CD8-positive, alpha-beta memory T cell (primary cell): ENCODE data around the gene H6PD. TPM values are rescaled to one million over a fixed set of nuclear protein-coding genes. Genes with fewer than 3 reads are reported as not detected.
A peak's percentile ranks its signal among the peaks of the same experiment; 100 is the strongest.

ENCODE experiments used
- CTCF ChIA-PET: fragments of 350-600 bp; sonication (Branson Sonifier 250); formaldehyde crosslinking; loops from one replicate; lab custom pipeline; 2021; ENCODE audit warnings: antibody characterized with exemption; lab: Charles Lee
- POLR2A ChIA-PET: fragments of 350-600 bp; sonication (Branson Sonifier 250); formaldehyde crosslinking; loops from one replicate; lab custom pipeline; 2021; ENCODE audit warnings: antibody characterized with exemption; lab: Charles Lee
- DNase-seq, 5 donors: peaks; one replicate each; pipeline versions ENCODE4 v3.0.0 to v3.0.0-alpha.2; 2020 to 2022; ENCODE audit warnings: mixed read lengths in 1 of 5
- H3K27ac ChIP-seq: one replicate; pipeline ENCODE4 v1.7.0; 2013; ENCODE audit warnings: low read depth, mild to moderate bottlenecking, low read length, moderate library complexity
- H3K27me3 ChIP-seq: 2 replicates; pipeline ENCODE4 v1.7.0; 2013; ENCODE audit warnings: low read length, mild to moderate bottlenecking; ENCODE audit not compliant: insufficient read depth, poor library complexity, severe bottlenecking
- H3K36me3 ChIP-seq: 2 replicates; pipeline ENCODE4 v1.7.0; 2013; ENCODE audit warnings: mild to moderate bottlenecking, low read length, moderate library complexity; ENCODE audit not compliant: insufficient read depth
- H3K4me1 ChIP-seq: 2 replicates; pipeline ENCODE4 v1.7.0; 2013; ENCODE audit warnings: mild to moderate bottlenecking, low read length, moderate library complexity; ENCODE audit not compliant: insufficient read depth
- H3K4me3 ChIP-seq: 2 replicates; pipeline ENCODE4 v1.7.0; 2013; ENCODE audit warnings: mild to moderate bottlenecking, low read length
- H3K9me3 ChIP-seq: 2 replicates; pipeline ENCODE4 v1.7.0; 2013; ENCODE audit warnings: mild to moderate bottlenecking, low read length
- H3K27ac Mint-ChIP-seq, 8 donors: one replicate each; pipeline ENCODE4 v1.8.0; 2020 to 2021; ENCODE audit warnings: mixed read lengths in 8 of 8, mild to moderate bottlenecking in 6 of 8, inconsistent platforms in 3 of 8, moderate library complexity in 3 of 8
- H3K27me3 Mint-ChIP-seq, 2 donors: one replicate each; pipeline ENCODE4 v1.8.0; 2020 to 2021; ENCODE audit warnings: mixed read lengths in 2 of 2, mild to moderate bottlenecking in 1 of 2, moderate library complexity in 1 of 2
- H3K36me3 Mint-ChIP-seq, 3 donors: one replicate each; pipeline ENCODE4 v1.8.0; 2020 to 2021; ENCODE audit warnings: mixed read lengths in 3 of 3, inconsistent platforms in 1 of 3, mild to moderate bottlenecking in 1 of 3
- H3K4me1 Mint-ChIP-seq, 3 donors: one replicate each; pipeline ENCODE4 v1.8.0; 2020 to 2021; ENCODE audit warnings: mixed read lengths in 3 of 3, inconsistent platforms in 1 of 3, mild to moderate bottlenecking in 1 of 3
- H3K4me3 Mint-ChIP-seq, 7 donors: one replicate each; pipeline ENCODE4 v1.8.0; 2020 to 2021; ENCODE audit warnings: mixed read lengths in 7 of 7, mild to moderate bottlenecking in 6 of 7, moderate library complexity in 4 of 7, inconsistent platforms in 2 of 7
- H3K9me3 Mint-ChIP-seq, 5 donors: one replicate each; pipeline ENCODE4 v1.8.0; 2020 to 2022; ENCODE audit warnings: mixed read lengths in 5 of 5, mild to moderate bottlenecking in 3 of 5, moderate library complexity in 2 of 5, inconsistent platforms in 1 of 5
- polyA plus RNA-seq: library from polyadenylated mRNA; unstranded; fragments of 300-500 nt; fragmentation: Illumina TruSeq; gene quantifications from one replicate; pipeline ENCODE4 v1.2.3, GENCODE V29; 2021
- total RNA-seq, 2 experiments: library from RNA; stranded (reverse); gene quantifications; one replicate each; pipeline ENCODE4 v1.2.3, GENCODE V29; 2021

Gene H6PD
- total and polyA plus RNA-seq, 3 experiments from 2014 or later: 7.8 to 11.6 (median 7.9) TPM

DNA sequence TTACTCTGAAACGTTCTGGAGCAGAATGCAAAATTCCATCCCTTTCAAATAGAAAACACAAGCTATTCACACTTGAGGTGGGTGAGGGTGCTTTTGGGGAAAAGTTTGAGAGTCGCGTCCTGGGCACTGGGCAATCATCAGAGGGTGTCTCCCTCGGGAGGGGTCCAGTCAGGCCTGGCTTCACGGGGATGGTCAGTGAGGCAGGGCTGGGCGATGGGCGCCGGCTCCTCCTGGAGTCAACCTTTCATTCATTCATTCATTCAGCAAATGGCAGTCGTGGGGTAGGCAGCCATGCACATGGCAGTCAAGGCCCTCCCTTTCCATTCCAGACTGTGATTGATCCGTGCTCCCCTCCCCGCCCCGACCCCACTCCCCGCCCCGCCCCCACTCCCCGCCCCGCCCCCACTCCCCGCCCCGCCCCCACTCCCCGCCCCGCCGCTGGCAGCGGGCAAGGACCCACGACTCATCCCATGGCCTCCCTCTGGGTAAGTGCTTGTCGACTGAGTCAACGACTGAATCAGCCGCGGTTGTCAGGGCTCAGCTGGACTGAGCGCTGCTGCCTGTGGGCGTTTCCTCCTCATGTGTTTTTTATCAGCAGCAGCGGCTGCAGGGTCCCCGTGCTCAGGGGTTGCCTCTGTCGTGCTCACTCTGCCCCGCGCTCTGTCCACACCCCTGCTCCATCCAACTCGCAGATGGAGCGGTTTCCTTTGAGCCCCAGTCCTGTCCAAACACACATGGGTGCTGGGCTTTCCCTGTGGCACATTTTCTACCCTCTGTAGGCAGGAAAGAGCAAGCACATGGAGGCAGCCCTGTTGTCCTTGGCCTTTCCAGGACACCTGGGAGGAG is 45.7 kb downstream of the H6PD start:
- H3K4me1 Mint-ChIP-seq: peaks cover 61 to 68% (median 65%) of the 10 kb centered on the region in 3 donors

DNA sequence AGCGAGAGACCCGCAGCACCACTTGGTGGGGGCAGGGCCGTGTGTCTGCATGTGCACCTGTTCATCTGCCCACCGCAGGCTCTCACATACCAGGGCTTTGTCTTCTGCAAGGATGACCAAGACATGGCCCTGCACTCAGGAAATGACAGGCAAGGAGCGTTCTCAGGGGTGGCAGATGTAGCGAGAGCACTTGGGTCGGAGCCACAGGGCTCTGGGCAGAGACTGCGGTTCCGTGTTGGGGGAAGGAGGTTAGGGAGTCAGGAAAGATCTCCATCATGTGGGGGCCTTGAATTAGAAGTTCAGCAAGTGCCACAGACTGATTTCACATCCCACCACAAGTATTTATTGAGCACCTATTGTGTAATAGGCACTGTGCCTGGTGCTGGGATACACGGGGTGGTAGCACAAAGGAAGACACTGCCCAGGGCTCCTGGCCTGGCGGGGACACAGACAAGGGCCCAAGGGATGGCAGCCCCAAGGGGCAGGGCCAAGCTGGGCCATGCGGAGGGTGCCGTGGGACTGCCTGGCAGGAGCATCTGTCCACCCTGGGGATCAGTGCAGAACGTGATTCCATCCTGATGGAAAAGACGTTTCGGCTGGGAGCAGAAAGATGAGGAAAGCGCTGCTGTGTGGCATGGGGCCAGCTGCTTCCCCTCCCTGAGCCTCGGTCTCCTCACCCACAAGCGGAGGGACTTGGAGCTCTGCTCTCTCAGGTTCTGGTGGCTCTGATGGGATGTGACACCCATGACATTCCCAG is 46.7 kb downstream of the H6PD start:
- H3K9me3 Mint-ChIP-seq: peaks cover 0 to 13% (median 8%) of the 10 kb centered on the region in 5 donors
- Histone ChIP-seq H3K9me3 (no peaks in the 10 kb centered on the region), H3K4me3 (no peak overlapping the region), H3K27me3 (no peaks in the 10 kb centered on the region), H3K27ac (no peak overlapping the region), H3K36me3 (no peaks in the 10 kb centered on the region), H3K4me1 (peaks cover 29% of the 10 kb centered on the region)
- peaks cover 54 to 67% (median 60%) of the 10 kb centered on the region in 3 donors for H3K4me1 Mint-ChIP-seq
- CTCF ChIA-PET: interaction anchor here (3.8 kb wide), 1 partner anchor 14 kb away, joined by 15 read pairs; no protein-coding TSS in a partner anchor
- H3K4me3 Mint-ChIP-seq: peak overlapping the region in 3 of 7 donors; percentile 18 to 56 (median 41)
- POLR2A ChIA-PET: no interaction called here
- peaks cover 3 to 4% of the 10 kb centered on the region in 2 donors for H3K27me3 Mint-ChIP-seq
- H3K36me3 Mint-ChIP-seq: peaks cover 0 to 7% (median 0%) of the 10 kb centered on the region in 3 donors
- DNase-seq: no peak
- H3K27ac Mint-ChIP-seq: peak overlapping the region in 1 of 8 donors; percentile 26

More for the DNA sequence above, 45.7 kb downstream of the H6PD start:
- Histone ChIP-seq H3K36me3 (no peaks in the 10 kb centered on the region), H3K9me3 (no peaks in the 10 kb centered on the region), H3K27ac (no peak overlapping the region), H3K4me1 (peaks cover 35% of the 10 kb centered on the region), H3K27me3 (no peaks in the 10 kb centered on the region), H3K4me3 (no peak overlapping the region)
- peaks cover 3 to 4% of the 10 kb centered on the region in 2 donors for H3K27me3 Mint-ChIP-seq
- POLR2A ChIA-PET: no interaction called here
- DNase-seq: no peak
- H3K36me3 Mint-ChIP-seq: peaks cover 0 to 5% (median 0%) of the 10 kb centered on the region in 3 donors
- H3K9me3 Mint-ChIP-seq: peaks cover 0 to 7% (median 6%) of the 10 kb centered on the region in 5 donors
- H3K4me3 Mint-ChIP-seq: peak overlapping the region in 6 of 7 donors; percentile 34 to 74 (median 56)
- CTCF ChIA-PET: no interaction called here
- peak overlapping the region in 3 of 8 donors; percentile 32 to 77 (median 57) for H3K27ac Mint-ChIP-seq

DNA sequence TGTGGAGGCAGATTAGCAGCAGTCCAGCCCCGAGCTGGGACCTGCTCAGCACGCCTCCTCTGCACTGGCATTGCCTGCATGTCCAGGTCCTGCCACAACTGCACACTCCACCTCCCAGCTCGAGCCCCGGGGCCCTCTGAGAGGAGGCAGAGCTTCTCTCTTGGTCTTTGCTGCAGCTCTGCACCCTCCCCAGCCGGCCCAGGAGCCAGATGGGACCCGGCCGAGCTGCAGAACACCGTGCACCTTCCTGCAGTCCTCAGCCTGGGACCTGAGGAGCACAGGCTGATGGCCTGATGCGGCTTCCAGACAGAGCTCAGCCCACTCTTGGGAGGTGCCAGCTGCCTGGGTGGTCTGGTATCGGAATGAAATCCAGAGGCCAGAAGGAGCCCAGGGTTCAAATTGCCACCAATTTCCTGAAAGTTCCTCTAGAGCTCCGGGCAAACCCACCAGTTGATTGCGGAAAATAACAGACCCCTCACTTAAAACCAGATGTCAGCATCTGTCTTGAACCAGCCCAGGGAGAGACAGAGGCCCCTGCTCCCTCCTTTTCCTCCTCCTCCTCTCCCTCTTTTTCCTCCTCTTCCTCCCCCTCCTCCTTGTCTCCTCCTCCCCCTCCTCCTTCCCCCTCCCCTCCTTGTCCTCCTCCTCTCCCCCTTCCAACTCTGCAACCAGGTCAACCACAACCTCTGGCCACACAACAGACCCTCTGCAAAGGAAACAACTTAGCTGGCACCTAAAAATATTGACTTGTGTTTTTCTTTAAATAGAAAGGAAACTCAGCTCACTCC is 47.5 kb downstream of the H6PD start:
- Histone ChIP-seq H3K9me3 (no peaks in the 10 kb centered on the region), H3K4me1 (peaks cover 29% of the 10 kb centered on the region), H3K4me3 (no peak overlapping the region), H3K27me3 (no peaks in the 10 kb centered on the region), H3K27ac (no peak overlapping the region), H3K36me3 (no peaks in the 10 kb centered on the region)
- no peak for DNase-seq
- Mint-ChIP-seq H3K27me3 (peaks cover 3 to 4% of the 10 kb centered on the region in 2 donors), H3K9me3 (peaks cover 0 to 17% (median 14%) of the 10 kb centered on the region in 5 donors), H3K27ac (no peak overlapping the region), H3K4me1 (peaks cover 57 to 73% (median 65%) of the 10 kb centered on the region in 3 donors), H3K4me3 (peak overlapping the region in 1 of 7 donors; percentile 38), H3K36me3 (peaks cover 0 to 10% (median 0%) of the 10 kb centered on the region in 3 donors)
- CTCF ChIA-PET: interaction anchor here (3.8 kb wide), 1 partner anchor 15 kb away, joined by 15 read pairs; no protein-coding TSS in a partner anchor
- POLR2A ChIA-PET: no interaction called here

DNA sequence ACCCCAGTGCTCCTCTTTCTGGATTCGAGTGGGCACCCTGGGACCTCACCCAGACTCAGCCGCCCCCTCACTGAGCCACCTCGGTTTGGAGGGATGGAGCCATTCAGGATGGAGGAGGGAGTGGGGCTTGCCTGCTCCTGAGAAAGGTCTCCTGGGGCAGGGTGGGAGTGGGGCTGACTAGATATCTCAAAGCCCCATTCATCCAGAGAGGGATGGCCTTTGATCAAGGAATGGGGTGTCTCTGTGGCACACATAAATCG is 48.1 kb downstream of the H6PD start:
- ChIA-PET CTCF (interaction anchor here (1.5 to 3.8 kb wide), 2 partner anchors 15 to 208 kb away, joined by 7 to 15 read pairs; no protein-coding TSS in a partner anchor), POLR2A (no interaction called here)
- H3K27ac Mint-ChIP-seq: peak overlapping the region in 4 of 8 donors; percentile 27 to 45 (median 38)
- no peak overlapping the region for H3K27ac ChIP-seq
- no peaks in the 10 kb centered on the region for H3K9me3 ChIP-seq
- peak overlapping the region in 4 of 7 donors; percentile 38 to 65 (median 49) for H3K4me3 Mint-ChIP-seq
- DNase-seq: no peak
- H3K36me3 Mint-ChIP-seq: peaks cover 0 to 10% (median 0%) of the 10 kb centered on the region in 3 donors
- H3K36me3 ChIP-seq: no peaks in the 10 kb centered on the region
- peaks cover 57 to 73% (median 65%) of the 10 kb centered on the region in 3 donors for H3K4me1 Mint-ChIP-seq
- H3K4me3 ChIP-seq: no peak overlapping the region
- H3K9me3 Mint-ChIP-seq: peaks cover 0 to 21% (median 18%) of the 10 kb centered on the region in 5 donors
- no peaks in the 10 kb centered on the region for H3K27me3 ChIP-seq
- peaks cover 29% of the 10 kb centered on the region for H3K4me1 ChIP-seq
- peaks cover 4% of the 10 kb centered on the region in 2 donors for H3K27me3 Mint-ChIP-seq

DNA sequence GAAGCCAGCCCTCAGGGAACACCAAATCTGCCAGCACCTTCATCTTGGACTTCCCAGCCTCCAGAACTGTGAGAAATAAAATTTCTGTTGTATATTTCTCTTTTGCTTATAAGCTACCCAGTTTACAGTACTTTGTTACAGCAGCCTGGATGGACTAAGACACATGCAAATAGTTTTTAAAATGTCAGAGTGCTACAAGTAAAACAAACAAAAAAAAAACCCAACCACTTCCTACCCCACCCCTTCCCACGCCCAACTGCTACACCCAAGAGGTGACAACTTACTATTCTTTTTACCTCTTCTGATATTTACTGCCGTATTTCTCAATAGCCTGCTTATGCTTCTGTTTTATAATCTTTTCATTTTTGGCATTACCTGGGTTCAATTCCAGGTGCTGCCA is 49.5 kb downstream of the H6PD start:
- Mint-ChIP-seq H3K36me3 (peaks cover 0 to 10% (median 0%) of the 10 kb centered on the region in 3 donors), H3K27ac (peak overlapping the region in 6 of 8 donors; percentile 3 to 78 (median 38)), H3K9me3 (peaks cover 4 to 31% (median 29%) of the 10 kb centered on the region in 5 donors), H3K27me3 (peaks cover 4 to 6% of the 10 kb centered on the region in 2 donors), H3K4me1 (peaks cover 53 to 70% (median 62%) of the 10 kb centered on the region in 3 donors), H3K4me3 (peak overlapping the region; percentile 18 to 74 (median 54))
- DNase-seq: peak in 1 of 5 donors; percentile 34
- H3K27me3 ChIP-seq: no peaks in the 10 kb centered on the region
- POLR2A ChIA-PET: no interaction called here
- CTCF ChIA-PET: interaction anchor here (1.5 to 3.8 kb wide), 2 partner anchors 17 to 207 kb away, joined by 7 to 15 read pairs; no protein-coding TSS in a partner anchor
- H3K27ac ChIP-seq: no peak overlapping the region
- H3K4me1 ChIP-seq: peaks cover 27% of the 10 kb centered on the region
- H3K4me3 ChIP-seq: no peak overlapping the region
- no peaks in the 10 kb centered on the region for H3K36me3 ChIP-seq
- H3K9me3 ChIP-seq: peaks cover 6% of the 10 kb centered on the region

DNA sequence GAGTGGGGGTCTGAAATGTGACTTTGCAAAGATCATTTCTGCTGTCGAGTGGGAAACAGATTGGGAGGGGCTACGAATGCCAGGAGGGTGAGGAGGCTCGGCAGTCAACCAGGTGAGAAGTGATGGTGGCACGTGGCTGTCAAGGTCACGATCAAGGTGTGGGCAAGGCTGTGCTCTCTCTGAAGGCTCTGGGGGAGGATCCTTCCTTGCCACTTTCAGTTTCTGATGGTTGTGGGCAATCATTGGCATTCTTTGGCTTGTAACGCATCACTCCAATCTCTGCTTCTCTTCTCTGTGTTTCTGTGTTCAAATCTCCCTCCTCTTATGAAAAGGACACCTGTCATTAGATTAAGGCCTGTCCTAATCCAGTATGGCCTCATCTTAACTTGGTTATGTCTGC is 52.0 kb downstream of the H6PD start:
- Mint-ChIP-seq H3K36me3 (peaks cover 0 to 10% (median 0%) of the 10 kb centered on the region in 3 donors), H3K4me1 (peaks cover 36 to 54% (median 46%) of the 10 kb centered on the region in 3 donors), H3K27ac (peak overlapping the region in 1 of 8 donors; percentile 22), H3K4me3 (peak overlapping the region in 2 of 7 donors; percentile 13 to 71), H3K9me3 (peaks cover 6 to 32% (median 29%) of the 10 kb centered on the region in 5 donors), H3K27me3 (peaks cover 0 to 3% of the 10 kb centered on the region in 2 donors)
- CTCF ChIA-PET: interaction anchor here (0.7 kb wide), 1 partner anchor 204 kb away, joined by 3 read pairs; no protein-coding TSS in a partner anchor
- no peak for DNase-seq
- no peaks in the 10 kb centered on the region for H3K36me3 ChIP-seq
- peaks cover 6% of the 10 kb centered on the region for H3K9me3 ChIP-seq
- POLR2A ChIA-PET: no interaction called here
- H3K27me3 ChIP-seq: no peaks in the 10 kb centered on the region
- H3K4me1 ChIP-seq: peaks cover 31% of the 10 kb centered on the region
- no peak overlapping the region for H3K27ac ChIP-seq
- no peak overlapping the region for H3K4me3 ChIP-seq

DNA sequence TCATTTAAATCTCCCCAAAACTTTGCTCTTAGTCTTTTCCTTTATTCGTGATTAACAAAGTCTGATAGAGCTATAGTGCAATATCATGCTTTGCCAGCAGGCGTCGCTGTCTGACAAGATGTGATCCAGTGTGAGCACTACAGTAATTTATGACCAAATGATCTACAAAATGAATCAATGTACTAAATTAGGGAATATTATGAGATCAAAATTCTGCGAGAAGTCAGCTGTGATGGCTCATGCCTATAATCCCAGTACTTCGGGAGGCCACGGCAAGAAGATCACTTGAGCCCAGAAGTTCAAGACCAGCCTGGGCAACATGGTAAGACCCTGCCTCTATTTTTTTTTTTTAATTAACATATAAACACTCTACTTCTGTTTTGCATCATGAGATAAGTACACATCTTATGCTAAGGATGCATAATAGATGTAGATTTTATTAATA is 54.5 kb downstream of the H6PD start:
- Mint-ChIP-seq H3K4me3 (peak overlapping the region in 1 of 7 donors; percentile 28), H3K27ac (peak overlapping the region in 1 of 8 donors; percentile 83), H3K9me3 (peaks cover 6 to 32% (median 28%) of the 10 kb centered on the region in 5 donors), H3K36me3 (peaks cover 0 to 8% (median 0%) of the 10 kb centered on the region in 3 donors), H3K27me3 (peaks cover 0 to 3% of the 10 kb centered on the region in 2 donors), H3K4me1 (peaks cover 19 to 35% (median 29%) of the 10 kb centered on the region in 3 donors)
- H3K9me3 ChIP-seq: peaks cover 6% of the 10 kb centered on the region
- H3K27ac ChIP-seq: no peak overlapping the region
- no peak overlapping the region for H3K4me3 ChIP-seq
- ChIA-PET POLR2A (interaction anchor here (1.2 to 1.4 kb wide), 2 partner anchors 166 to 202 kb away, joined by 3 read pairs; no protein-coding TSS in a partner anchor), CTCF (interaction anchor here (0.8 to 4.1 kb wide), 20 partner anchors 13 to 301 kb away, joined by 3 to 54 read pairs (median 4); no protein-coding TSS in a partner anchor)
- H3K36me3 ChIP-seq: no peaks in the 10 kb centered on the region
- DNase-seq: peak; percentile 51 to 84 (median 74)
- no peaks in the 10 kb centered on the region for H3K27me3 ChIP-seq
- peaks cover 19% of the 10 kb centered on the region for H3K4me1 ChIP-seq
